NK-92 (cell line): ENCODE measurements around the gene CDKN2AIPNL.
A peak's percentile ranks its signal among the peaks of the same experiment; 100 is the strongest.
"Not testable (repeated sequence)": the region's sequence is repeated elsewhere in the genome, so short reads cannot be mapped to it uniquely, and the experiment has no call there.

ENCODE experiments used
- DNase-seq: peaks from one replicate; lab custom pipeline; 2025; ENCODE audit not compliant: unreplicated experiment; lab: John Stamatoyannopoulos, UW

Gene CDKN2AIPNL

DNA sequence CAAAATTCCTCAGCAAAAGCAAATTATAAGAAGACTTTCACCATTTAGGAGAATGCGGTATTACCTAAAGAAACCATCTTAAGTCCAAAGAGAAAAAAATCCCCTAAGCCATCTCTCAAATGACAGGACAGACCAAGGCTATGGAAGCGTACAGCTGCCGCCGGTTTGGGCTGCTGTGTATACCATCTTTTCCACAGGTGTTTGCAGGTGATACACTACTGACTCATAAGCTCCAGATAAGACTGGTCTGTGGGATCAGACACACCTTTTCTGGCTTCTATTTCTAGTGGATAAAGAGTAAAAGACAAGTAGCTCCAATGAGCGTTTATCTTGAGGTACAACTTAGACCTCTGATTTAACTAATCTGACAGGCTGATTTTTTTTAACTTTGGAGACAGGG, 7.7 kb downstream of the CDKN2AIPNL start:
- DNase-seq = no peak

DNA sequence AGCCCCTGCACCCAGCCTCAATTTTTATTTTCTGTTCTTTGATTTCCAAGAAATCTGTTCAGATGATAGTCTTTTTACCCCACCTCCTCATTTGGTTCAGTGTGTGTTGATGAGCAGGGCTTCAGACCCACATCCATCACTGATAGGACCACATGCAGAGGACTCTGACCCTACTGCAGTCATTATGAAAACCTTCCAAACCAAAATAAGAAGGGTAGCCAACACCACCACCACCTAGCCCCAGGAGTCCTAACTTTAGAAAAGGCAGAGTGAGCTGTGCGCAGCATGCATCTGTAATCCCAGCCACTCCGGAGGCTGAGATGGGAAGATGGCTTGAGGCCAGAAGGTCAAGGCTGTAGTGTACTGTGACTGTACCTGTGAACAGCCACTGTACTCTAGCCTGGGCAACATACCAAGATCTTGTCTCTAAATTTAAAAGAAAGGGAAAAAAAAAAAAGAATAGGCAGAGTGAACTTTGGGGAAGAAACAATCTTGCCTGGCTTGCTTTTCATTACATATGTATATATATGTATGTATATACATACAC, 13.0 kb downstream of the CDKN2AIPNL start:
- DNase-seq = no peak

DNA sequence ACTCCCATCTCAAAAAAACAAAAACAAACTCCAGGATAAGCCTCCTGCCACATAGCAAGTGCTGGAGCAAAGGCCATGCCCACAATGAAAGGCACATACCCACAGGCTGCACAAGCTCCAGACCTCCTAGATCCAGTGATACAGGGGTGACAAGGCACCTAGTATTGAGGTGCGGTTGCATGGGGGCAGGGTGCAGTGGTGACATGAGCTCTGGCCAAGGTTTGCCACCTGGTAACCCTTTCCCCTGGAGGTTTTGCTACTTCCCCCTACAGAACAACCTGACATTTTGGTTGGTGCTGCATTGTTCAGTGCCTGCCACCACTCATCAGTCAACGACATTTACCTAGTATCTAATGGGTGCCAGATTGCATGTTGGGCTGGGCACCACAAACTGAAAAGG, 14.5 kb downstream of the CDKN2AIPNL start:
- DNase-seq = no peak

DNA sequence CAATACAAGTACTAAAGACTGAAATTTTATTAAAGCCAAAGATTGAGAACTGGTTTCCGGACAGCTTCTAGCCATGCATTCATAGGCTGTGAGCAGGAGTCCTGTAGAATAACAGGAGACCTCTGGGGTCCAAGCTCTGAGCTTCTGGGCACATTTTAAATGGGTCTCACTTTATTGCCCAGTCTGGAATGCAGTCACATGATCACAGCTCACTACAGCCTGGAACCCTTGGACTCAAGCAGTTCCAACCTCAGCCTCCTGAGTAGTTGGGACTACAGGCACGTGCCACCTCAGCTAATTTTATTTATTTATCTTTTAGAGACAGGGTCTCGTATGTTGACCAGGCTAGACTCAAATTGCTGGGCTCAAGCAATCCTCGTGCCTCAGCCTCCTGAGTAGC, 15.4 kb downstream of the CDKN2AIPNL start:
- no peak for DNase-seq

DNA sequence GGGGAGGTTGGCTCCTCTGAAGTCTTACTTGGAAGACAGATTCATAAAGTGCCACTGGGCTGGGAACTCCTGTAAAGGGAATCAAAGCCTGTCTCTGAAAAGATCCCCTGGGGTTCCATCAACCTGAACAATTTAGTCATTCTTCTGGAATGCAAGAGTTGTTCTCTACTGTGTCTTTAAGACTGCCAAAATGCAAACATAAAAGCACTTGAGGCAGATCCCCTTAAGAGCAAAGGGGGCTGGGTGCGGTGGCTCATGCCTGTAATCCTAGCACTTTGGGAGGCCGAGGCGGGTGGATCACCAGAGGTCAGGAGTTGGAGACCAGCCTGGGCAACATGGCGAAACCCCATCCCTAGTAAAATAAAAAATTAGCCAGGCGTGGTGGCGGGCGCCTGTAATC, 16.7 kb downstream of the CDKN2AIPNL start:
- no peak for DNase-seq

DNA sequence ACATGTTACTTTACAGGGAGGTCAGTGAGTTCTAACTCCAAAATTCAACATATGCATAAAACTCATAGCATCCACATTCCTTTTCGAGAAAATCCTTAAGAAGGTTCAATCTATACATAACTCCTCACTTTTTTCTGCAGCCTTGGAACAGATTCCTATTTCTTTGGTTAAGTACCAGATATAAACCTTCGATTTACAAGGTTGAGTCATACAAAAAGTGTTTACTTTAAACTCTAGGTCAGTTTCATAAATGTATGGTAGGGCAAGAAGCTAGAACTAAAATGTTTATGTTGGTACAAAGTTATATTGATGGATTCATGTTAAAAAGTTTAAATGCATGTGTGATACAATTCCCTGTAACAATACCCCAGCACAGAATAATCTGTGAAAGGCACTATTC, 19.4 kb downstream of the CDKN2AIPNL start:
- no peak for DNase-seq

DNA sequence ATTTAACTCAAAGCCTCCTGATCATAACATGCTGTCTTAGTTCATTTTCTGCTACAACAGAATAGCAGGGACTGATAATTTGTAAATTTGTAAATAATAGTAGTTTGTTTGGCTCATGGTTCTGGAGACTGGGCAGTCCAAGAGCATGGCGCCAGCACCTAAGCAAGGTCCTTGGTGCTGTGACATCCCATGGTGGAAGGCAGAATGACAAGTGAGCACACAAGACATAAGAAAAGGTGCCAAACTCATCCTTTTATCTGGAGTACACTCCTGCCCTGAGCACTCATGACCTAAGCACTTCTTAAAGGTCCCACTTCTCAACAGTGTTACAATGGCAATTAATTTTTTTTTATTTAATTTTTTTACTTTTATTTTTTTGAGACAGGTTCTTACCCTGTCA, 24.2 kb downstream of the CDKN2AIPNL start:
- DNase-seq = no peak

DNA sequence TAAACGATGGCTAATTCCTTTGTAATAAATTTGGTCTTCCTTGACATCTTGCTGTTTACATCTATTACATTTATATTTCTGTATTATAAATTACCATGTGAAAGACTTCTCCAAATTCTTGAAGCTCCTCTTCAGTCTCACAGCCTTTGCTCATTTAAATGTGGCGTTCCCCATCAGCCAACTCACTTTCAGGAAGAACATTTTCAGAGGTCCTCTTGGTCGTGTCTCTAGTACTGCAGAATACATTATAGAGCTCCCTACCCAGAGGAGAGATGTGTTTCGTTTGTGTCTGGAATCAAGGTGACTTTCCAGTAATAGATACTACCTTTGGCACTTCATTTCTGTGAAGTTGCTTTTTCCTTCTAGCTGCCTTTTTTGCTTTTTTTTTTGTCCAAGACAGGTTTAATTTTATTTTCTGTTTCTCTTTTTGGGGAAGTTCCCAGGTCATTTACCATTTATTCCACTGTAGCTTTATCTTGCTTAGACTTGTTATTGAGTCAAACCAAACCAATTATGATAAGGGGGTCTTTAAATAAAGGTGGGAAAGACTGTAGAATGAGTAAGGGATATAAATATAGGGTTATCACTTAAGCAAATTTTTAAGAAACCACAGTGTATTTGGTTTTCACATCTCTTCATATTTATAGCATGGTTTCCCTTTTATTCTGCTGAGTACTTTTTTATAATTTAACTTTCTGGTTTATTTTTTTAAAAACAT, 27.5 kb downstream of the CDKN2AIPNL start:
- DNase-seq = no peak

DNA sequence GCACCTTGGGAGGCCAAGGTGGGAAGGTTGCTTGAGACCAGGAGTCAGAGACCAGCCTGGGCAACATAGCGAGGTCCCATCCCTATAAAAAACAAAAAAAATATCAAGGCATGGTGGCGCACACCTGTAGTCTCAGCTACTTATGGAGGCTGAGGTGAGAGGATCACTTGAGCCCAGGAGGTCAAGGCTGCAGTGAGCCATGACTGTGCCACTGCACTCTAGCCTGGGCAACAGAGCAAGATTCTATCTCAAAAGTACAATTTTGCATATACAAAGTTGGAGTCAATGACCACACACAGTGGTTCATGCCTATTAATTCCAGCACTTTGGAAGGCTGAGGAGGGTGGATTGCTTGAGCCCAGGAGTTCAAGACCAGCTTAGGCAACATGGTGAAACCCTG, 29.5 kb downstream of the CDKN2AIPNL start:
- not testable (repeated sequence) for DNase-seq

DNA sequence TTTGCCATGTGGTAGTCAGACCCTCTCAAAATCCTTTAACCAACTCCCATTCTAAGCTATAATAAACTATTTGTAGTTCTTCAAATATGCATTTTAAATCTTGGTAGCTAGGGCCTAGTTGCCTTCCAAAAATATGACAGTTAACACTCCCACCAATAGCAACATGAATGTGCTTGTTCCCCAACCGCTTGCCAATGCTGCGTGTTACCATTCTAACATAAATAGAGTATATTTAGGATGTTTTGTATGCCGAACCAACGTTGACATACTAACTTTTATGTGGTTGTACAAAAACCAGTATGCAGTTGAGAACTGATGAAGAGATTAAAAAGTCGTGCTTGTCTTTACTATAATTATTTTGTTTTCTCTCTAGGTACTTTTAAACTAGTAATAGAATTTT, 31.3 kb downstream of the CDKN2AIPNL start:
- DNase-seq = no peak

DNA sequence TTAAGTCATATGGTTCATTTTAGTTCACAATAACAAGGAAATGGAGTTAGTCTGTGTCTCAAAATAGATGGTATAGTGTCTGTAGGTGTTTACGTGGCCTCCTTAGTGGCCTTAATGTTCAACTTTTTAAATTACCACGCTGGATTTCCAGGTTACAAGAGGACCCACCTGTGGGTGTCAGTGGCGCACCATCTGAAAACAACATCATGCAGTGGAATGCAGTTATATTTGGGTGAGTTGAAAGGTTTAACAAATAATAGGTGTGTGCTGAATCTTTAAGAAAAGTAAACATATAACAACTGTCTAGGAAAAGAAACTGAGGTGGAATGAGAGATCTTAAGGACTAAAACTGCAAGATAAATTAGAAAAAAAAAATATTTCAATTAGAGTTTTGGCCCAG, 37.4 kb downstream of the CDKN2AIPNL start:
- no peak for DNase-seq

DNA sequence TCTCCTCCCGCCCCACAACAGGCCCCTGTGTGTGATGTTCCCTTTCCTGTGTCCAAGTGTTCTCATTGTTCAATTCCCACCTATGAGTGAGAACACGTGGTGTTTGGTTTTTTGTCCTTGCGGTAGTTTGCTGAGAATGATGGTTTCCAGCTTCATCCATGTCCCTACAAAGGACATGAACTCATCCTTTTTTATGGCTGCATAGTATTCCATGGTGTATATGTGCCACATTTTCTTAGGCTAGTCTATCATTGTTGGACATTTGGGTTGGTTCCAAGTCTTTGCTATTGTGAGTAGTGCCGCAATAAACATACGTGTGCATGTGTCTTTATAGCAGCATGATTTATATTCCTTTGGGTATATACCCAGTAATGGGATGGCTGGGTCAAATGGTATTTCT, 38.0 kb downstream of the CDKN2AIPNL start:
- not testable (repeated sequence) for DNase-seq

DNA sequence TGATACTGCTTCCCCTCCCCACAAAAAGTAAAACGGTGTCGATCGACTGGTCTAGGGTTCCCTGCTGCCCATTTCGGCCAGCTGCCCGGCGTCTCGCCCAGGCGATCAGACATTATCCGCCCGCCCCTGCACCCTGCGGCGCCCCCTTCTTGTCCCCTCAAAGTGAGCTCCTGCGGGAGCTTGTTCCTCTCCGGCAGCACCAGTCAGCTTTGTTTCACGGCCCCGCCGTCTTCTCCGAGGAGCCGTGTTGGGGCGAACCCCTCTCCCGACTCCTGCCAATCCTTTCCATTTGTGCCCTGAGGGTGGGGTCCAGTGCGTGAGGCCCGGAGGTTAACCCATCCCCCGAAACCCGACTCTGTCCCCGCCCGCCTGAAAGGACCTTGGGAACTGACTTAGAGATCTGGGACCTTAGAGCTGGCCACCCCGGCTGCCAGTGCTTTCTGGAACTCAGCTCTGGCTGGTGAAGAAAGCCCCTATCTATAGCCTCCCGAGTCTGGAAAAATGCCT, 39.8 kb downstream of the CDKN2AIPNL start:
- DNase-seq = no peak

DNA sequence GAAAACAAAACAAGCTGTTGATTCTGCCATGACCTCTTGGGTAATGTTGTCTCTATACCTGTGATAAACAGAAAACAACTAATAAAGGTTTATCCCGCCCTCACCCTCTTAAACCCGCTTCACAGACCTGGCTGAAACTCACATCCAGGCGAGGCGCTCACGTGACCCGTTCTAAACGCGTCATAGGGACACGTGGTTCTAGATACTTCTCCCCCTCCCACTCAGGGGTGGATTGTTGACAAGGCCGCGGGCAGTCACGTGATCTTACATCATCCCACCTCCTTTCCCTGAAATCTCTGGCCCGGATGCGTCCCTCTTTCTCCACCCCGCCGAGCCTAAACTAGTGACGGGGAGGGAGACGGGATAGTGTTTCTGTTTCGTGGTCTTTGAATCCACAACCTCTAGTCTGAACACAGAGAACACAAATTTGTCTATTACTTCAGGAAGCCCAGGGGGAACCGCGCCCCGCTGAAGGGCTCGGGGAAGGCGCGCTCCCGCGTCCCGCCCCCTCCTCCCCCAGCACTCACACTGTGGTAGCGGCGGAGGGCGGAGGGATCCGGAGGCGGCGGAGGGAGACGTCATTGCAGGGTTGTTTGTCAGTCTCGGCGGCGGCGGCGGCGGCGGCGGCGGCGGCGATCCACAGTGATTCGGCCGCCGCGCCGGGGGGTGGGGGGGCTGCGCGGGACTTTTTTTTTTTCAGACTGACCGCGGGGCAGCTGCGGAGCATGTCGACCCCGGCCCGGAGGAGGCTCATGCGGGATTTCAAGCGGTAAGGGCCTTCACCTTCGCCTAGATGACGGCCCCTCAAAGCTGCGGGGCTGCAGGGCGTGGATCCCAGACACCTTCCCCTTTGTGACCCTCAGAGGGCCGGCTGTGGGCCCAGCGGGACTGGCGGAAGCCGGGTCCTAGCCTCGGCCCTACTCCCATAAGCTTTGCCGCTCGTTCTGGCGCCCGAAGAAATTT, 40.5 kb downstream of the CDKN2AIPNL start, which contains the start of gene UBE2B:
Gene UBE2B (plus strand): TSS at position 699 of the 963 bp plus-strand sequence. CDS start 27 bp downstream, at position 726.
- DNase-seq = peak; percentile 88

DNA sequence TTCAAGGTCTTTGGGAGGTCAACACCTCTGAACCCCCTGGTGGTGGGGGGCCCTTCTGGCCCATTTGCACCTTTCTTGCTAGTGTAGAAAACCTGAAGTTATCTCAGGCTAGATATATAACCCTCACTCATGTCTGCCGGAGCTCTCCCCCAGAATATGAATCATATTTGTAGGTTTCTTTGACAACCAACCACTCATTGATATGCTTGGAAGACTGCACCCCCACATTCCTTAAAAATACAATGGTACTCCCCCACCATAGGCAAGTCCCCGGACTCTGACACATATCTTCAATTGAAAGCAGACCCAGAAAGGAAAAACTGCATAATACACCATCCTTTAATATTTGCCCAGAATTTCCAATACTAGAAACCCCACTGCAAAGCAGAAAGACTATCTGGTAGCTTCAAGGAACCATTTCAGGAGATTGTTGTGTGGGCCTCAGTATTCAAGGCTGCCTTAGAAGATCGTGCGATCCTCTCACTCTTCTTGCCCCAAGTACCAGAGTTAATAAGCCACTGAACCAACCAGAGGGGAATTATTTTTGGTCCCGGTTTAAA, 41.3 kb downstream of the CDKN2AIPNL start:
- DNase-seq = no peak

DNA sequence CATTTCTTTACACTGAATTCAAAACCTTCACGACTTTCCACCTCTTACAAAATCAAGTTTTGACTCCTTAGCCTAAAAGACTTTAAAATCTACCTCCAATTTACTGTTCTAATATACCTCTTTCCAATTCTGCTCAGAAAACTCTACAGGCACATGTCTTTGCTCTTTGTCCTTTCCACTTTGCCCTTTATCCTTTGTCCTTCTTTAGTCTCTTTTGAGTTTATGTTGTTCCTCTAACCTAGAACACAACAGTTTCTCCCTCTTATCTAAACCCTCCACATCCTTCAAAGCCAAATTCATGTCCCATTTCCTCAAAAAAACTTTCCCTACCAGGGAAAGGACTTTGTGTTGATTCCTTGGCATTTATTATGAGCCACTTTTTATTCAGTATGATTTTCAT, 46.1 kb downstream of the CDKN2AIPNL start:
- DNase-seq = no peak

DNA sequence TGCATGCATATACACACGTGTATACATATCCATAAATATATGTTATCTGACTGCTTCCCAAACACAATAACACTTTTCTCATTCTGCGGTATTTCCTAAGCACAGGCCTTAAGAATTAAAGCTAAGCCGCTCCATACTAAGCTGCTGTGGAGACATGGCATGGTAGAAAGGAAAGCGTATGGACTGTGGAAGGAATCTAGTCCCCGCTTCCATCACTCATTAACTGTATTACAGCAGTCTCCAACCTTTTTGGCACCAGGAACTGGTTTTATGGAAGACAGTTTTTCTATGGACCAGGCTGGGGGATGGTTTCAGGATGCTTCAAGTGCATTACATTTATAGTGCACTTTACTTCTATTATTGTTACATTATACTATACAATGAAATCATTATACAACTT, 56.0 kb downstream of the CDKN2AIPNL start:
- no peak for DNase-seq
